ENCODE results near the gene MS4A8.

DNA sequence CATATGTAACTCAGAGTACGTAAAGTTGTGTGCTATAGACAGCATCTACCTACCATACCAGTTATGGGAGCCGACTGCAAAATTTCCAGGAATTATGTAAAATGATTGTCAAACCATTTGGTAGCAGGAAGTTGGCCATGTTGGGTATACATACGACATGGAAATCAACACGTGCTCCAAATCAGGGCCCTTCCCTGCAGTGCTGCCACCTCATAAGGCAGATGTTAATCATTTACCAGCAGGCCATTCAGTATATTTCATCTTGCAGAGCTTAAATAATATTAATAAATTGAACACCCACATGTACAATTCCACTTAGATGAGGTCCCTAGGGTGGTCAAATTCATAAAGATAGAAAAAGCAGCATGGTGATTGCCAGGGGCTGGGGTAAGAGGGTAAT is 34.9 kb downstream of the MS4A8 start:
- TF ChIP-seq, protein P1, sequence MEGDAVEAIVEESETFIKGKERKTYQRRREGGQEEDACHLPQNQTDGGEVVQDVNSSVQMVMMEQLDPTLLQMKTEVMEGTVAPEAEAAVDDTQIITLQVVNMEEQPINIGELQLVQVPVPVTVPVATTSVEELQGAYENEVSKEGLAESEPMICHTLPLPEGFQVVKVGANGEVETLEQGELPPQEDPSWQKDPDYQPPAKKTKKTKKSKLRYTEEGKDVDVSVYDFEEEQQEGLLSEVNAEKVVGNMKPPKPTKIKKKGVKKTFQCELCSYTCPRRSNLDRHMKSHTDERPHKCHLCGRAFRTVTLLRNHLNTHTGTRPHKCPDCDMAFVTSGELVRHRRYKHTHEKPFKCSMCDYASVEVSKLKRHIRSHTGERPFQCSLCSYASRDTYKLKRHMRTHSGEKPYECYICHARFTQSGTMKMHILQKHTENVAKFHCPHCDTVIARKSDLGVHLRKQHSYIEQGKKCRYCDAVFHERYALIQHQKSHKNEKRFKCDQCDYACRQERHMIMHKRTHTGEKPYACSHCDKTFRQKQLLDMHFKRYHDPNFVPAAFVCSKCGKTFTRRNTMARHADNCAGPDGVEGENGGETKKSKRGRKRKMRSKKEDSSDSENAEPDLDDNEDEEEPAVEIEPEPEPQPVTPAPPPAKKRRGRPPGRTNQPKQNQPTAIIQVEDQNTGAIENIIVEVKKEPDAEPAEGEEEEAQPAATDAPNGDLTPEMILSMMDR (conservative IDR thresholded peaks at IDR 0.05) = no peak
- no peak for TF ChIP-seq ZFX (IDR thresholded peaks at IDR 0.05)

All from C4-2B (cell line).